NCI-H446 treated with DMSO at 0.1 percent for 48 hours (cell line): ENCODE data around the gene RWDD3.

Experiments used
- DNase-seq: peaks from one replicate; lab custom pipeline; 2025; lab: John Stamatoyannopoulos, UW

RWDD3 gene

DNA sequence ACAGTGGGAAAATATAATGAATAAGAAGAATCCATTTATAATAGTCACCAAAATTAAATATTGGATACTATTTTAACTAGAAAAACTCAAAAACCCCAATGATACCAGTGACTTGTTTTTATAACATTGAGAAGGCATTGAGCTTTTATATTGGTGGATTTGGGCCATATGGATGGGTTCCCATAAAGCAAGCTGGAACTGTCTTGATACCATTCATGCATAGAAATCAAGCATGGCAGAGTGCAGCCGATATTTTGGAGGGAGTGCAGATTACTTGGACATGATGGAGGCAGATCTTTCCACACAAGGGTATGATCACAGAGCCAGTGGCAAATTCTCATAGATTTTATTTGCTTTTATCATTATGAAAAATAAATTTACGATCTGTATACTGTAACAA lies 3.8 kb upstream of the RWDD3 start:
- DNase-seq = peak; percentile 45

DNA sequence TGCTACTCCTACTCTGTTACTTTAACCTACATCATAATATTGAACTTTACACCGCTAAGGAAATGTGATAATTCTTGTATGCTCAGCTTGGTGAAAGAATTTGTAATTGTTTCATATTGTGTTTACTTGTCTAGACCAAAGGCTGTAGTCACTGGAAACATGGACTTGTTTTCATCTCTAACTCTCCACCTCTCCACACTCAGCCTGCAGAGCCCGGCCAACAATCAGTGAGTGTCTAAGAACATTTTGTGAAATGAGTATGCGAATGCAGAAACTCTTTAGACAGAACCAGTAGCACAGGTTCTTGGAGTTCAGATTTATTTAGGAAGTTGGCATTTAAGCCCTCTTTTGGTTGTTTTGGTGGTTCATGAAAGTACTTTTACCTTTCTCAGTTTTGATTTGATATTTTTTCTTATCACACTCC lies 3.2 kb upstream of the RWDD3 start:
- DNase-seq = no peak

- no peak for DNase-seq
Measured at GRCh38 chr1:95232646-95233318, 1.2 kb upstream of the RWDD3 start.

GRCh38 chr1:95233319-95233736 lies 682 bp upstream of the RWDD3 start:
- no peak for DNase-seq

DNA sequence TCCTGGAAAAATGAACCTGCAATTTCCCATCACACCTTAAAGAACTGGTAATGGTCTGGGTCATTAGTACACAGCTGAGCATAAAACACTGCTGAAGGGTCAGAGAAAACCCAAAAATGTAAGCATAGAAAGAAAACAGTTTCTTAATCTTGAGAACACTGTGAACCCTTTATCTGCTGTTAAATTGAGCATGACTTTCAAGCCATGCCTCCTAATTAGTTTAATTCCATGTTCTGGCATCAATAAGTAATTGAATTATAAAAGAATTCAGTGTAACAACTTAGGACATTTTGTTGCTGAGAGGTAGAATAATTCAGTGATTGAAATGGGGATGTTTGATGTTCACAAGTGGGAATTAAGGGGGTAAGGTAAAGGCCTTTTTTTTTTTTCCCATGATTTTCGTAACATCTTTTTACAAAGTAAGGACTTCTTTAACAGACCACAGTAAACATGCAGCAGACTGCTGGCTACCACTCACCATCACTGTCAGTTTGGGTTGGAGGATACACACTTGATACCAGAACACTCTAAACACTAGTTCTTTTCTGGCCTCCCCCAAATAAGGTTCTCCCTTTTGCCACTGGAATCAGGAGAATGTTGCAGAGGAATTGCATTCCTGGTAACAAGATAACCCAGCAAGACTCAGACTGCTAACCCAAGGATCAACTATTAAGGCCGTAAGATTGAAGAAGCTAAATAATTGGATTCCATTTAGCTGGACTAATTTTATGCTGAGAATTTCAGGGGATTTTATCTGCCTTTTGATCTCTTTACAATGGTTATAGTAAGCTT lies 3.0 kb downstream of the RWDD3 start:
- no peak for DNase-seq

GRCh38 chr1:95237981-95238703 lies 4.1 kb downstream of the RWDD3 start:
- no peak for DNase-seq

GRCh38 chr1:95245029-95245428 lies 11.0 kb downstream of the RWDD3 start:
- DNase-seq = no peak

DNA sequence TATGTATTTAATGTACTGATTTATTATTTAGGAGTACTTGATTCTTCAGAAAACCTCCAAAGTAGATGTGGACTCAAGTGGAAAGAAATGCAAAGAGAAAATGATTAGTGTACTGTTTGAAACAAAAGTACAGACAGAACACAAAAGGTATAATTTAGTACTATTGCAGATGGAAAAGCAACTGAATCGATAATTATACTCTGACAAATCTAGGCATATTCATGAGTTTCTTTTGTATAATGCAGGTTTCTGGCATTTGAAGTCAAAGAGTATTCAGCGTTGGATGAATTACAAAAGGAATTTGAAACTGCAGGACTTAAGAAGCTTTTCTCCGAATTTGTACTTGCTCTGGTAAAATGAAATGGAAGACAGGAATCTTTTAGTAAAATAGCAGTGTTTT lies 12.5 kb downstream of the RWDD3 start:
- no peak for DNase-seq

DNA sequence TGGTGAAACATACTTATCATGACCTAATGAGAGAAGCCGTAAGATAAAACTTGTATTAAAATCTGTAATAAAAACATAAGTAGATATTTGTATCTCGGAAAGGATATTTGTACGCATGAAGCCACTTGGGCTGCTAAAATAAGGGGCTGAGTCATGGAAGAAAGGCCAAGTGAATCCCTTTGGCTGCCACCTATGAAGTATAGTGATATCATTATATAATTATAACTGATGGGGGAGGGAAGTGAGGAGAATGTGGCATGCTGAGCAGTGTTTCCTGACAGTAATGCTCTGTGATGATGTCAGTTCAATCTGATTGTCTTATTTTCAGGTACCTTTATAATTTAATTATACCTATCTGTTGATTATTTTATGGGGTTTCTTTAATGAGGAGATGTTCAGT lies 13.6 kb downstream of the RWDD3 start:
- DNase-seq = no peak

DNA sequence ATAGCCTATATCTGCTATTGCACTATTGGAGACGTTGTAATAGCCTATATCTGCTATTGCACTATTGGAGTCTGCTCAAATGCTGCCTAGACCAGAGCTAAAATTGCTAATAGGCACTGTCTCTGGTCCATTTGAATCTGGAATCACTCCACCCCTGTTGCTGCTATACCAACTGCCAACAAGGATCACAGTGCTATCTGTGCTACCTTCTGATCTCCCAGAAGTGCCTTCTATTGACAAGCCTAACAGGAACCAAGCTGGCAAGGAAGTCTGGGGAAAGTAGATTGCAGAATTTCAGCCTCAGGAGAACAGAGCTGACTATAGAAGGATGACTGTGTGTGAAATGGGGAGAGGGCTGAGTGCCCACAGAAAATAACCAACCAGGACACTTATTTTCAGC lies 15.9 kb downstream of the RWDD3 start:
- no peak for DNase-seq

- no peak for DNase-seq
Measured at GRCh38 chr1:95252422-95252821, 18.4 kb downstream of the RWDD3 start.

DNA sequence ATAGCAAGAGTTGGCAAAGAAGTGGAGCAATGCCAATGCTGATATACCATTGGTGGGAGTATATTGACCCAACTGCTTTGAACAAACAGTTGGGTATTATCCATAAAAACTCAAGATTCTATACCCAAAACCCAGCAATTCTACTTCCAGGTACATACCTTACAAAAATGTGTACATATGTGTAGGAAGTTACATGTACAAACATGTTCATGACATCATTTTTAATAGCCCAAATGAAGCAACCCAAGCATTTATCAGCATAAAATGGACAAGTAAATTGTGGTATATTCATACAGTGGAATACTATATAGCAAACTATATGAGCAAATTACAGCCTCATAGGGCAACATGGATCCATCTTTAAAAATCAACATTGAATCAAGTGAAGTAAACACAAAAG lies 20.9 kb downstream of the RWDD3 start:
- no peak for DNase-seq

DNA sequence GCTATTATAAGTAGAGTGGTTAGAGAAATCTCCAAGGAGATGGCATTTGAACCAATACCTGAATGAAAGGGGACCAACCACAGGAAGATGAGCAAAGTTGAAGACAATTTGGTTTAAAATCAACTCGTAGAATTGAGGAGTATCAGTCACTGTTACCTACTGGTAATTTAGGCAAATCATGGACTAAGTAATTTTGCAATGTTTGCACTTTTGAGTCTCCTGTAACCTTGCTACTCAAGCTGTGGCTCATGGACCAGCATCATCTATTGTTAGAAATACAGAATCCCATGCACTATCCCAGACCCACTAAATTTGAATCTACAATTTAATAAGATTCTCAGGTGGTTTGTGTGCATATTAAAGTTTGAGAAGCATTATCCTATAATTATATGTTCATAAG lies 21.8 kb downstream of the RWDD3 start:
- DNase-seq = no peak

- DNase-seq = no peak
Measured at GRCh38 chr1:95257758-95258157, 23.7 kb downstream of the RWDD3 start.

GRCh38 chr1:95259245-95259644 lies 25.2 kb downstream of the RWDD3 start:
- no peak for DNase-seq

GRCh38 chr1:95262913-95263312 lies 28.9 kb downstream of the RWDD3 start:
- no peak for DNase-seq

DNA sequence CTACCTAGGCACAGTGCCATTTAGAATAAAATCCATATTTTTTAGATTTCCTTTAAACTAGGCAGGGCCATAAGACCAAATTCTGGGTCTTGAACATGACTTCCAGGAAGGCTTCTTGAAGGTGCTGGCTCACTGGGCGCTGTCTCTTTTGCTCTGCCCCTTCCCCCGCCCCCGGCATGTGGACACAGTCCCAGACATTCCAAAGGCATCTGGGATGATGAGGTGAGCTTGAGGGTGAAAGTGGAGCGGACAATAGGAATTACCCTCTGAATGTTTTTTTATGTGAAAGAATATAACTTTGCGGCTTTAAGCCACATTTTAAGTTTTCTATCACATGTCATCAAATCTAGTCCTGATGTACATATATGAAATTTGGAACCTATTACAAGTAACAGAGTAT lies 29.4 kb downstream of the RWDD3 start:
- DNase-seq = no peak

- no peak for DNase-seq
Measured at GRCh38 chr1:95265106-95265505, 31.1 kb downstream of the RWDD3 start.

DNA sequence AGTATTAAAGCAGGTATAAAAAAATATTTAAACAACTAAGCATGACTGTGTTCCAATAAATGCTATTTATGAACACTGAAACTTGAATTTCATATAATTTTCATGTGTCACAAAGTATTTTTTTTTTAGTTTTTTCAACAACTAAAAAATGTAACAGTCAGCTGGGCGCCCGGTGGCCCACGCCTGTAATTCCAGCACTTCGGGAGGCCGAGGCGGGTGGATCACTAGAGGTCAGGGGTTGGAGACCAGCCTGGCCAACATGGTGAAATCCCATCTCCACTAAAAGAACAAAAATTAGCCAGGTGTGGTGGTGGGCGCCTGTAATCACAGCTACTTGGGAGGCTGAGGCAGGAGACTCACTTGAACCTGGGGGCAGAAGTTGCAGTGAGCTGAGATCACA lies 42.4 kb downstream of the RWDD3 start:
- no peak for DNase-seq

DNA sequence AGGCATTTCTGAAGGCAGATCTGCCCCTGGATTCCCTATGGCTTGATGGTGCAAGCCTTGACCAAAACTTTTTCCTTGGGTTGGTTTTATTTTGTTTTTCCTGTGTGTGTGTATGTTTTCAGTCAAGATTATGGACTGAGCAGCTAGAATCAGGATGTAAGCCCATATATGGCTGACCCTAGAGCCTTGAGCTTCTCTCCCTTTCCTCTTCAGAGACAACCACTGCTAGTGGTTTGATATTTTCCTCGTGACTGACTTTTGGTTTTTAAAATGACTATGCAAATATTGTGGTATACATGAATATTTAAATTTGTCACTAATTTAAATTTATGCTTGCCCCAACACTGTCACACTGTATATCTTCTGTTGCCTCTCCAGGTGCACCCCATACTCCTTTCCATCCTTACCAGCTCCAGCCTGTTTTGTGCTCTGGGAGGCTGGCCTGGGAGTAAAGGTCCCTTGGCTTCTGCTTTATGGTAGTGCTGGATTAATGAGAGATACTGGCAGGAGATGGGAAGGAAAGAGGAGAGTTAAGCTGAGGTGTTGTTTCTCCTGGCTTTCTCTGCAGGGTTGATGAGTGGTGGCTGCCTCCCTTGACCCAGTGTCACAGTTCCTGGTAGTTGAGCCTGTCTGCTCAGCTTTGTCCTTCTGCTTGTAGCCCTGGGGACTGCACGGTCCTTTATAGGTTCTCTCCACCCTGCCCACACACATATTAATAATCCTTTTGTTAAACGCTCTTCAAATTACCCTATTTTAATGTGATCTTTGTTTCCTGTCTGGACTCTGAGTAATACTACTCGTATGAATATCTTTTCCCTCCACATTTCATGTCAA lies 44.4 kb downstream of the RWDD3 start:
- DNase-seq = no peak

GRCh38 chr1:95281781-95282517 lies 47.9 kb downstream of the RWDD3 start:
- no peak for DNase-seq
